Naive B cell (primary cell): Measurements from ENCODE around the gene PLA2G4E. TPM values are rescaled to one million over a fixed set of nuclear protein-coding genes. Genes with fewer than 3 reads are reported as not detected.

Experiments used
- ATAC-seq, 2 donors: fragments of 150-1000 bp; cut with Tn5 transposase; 2 replicates each; pipeline ENCODE4 v1.10.0; 2021; ENCODE audit warnings: low read depth in 2 of 2, mild to moderate bottlenecking in 2 of 2, moderate library complexity in 2 of 2
- DNase-seq: peaks from one replicate; pipeline ENCODE4 v3.0.0; 2022
- H3K27ac Mint-ChIP-seq, 6 donors: one replicate each; pipeline ENCODE4 v1.8.0; 2020 to 2022; ENCODE audit warnings: mild to moderate bottlenecking in 6 of 6, mixed read lengths in 6 of 6, moderate library complexity in 5 of 6, inconsistent platforms in 2 of 6
- H3K27me3 Mint-ChIP-seq, 3 donors: one replicate each; pipeline ENCODE4 v1.8.0; 2021 to 2022; ENCODE audit warnings: mixed read lengths in 3 of 3, mild to moderate bottlenecking in 1 of 3
- H3K36me3 Mint-ChIP-seq, 2 donors: one replicate each; pipeline ENCODE4 v1.8.0; 2020 to 2022; ENCODE audit warnings: mixed read lengths in 2 of 2, inconsistent platforms in 1 of 2, mild to moderate bottlenecking in 1 of 2
- H3K4me1 Mint-ChIP-seq, 3 donors: one replicate each; pipeline ENCODE4 v1.8.0; 2020 to 2022; ENCODE audit warnings: mixed read lengths in 3 of 3, inconsistent platforms in 1 of 3, mild to moderate bottlenecking in 1 of 3, moderate library complexity in 1 of 3
- H3K4me3 Mint-ChIP-seq, 8 donors: one replicate each; pipeline ENCODE4 v1.8.0; 2020 to 2022; ENCODE audit warnings: mild to moderate bottlenecking in 8 of 8, mixed read lengths in 8 of 8, moderate library complexity in 8 of 8, inconsistent platforms in 2 of 8
- H3K9me3 Mint-ChIP-seq, 7 donors: one replicate each; pipeline ENCODE4 v1.8.0; 2020 to 2022; ENCODE audit warnings: mixed read lengths in 7 of 7, mild to moderate bottlenecking in 5 of 7, inconsistent platforms in 2 of 7, moderate library complexity in 1 of 7
- polyA plus RNA-seq, 6 donors: library from polyadenylated mRNA; unstranded; fragments of 300-500 nt; fragmentation: Illumina TruSeq; gene quantifications; one replicate each; pipeline ENCODE4 v1.2.3, GENCODE V29; 2021; ENCODE audit warnings: low read depth in 6 of 6

Gene PLA2G4E
- polyA plus RNA-seq, 6 donors from 2014 or later: not detected

- DNase-seq: no peak
- Mint-ChIP-seq H3K4me3 (no peak overlapping the region), H3K27ac (peak overlapping the region in 1 of 6 donors; percentile 37), H3K27me3 (no peaks in the 10 kb centered on the region), H3K4me1 (peaks cover 42 to 75% (median 54%) of the 10 kb centered on the region in 3 donors), H3K36me3 (no peaks in the 10 kb centered on the region), H3K9me3 (no peaks in the 10 kb centered on the region)
- ATAC-seq: no peak
These were observed 88.7 kb downstream of the PLA2G4E start for GRCh38 chr15:41932101-41932500.

Other genes with a start within 250 kb of the PLA2G4E start
- 1 to 10 TPM in 5 of 6 donors, not detected in 1; 1.6 to 5.5 (median 2.2) TPM for gene MAPKBP1, start 246.6 kb downstream of the PLA2G4E start, polyA plus RNA-seq
- gene JMJD7, start 192.9 kb downstream of the PLA2G4E start, polyA plus RNA-seq: 10 to 100 TPM; 11.3 to 32.6 (median 14.3) TPM
- gene PLA2G4B, start 182.2 kb downstream of the PLA2G4E start, polyA plus RNA-seq: 1 to 10 TPM in 1 of 6 donors, under 1 TPM in 3, not detected in 2; 0.45 to 1.5 (median 0.48) TPM
- gene SPTBN5, start 127.0 kb downstream of the PLA2G4E start, polyA plus RNA-seq: not detected
- gene EHD4, start 48.5 kb downstream of the PLA2G4E start, polyA plus RNA-seq: 1 to 10 TPM; 4.1 to 9.2 (median 6.9) TPM
- gene PLA2G4D, start 73.5 kb upstream of the PLA2G4E start, polyA plus RNA-seq: not detected
- gene PLA2G4F, start 135.6 kb upstream of the PLA2G4E start, polyA plus RNA-seq: not detected
- gene VPS39, start 187.3 kb upstream of the PLA2G4E start, polyA plus RNA-seq: 10 to 100 TPM; 14.9 to 42.7 (median 28.9) TPM